Prostate gland (tissue), 2 donors: Measurements from ENCODE around the gene SNX17.

ENCODE experiments used
- CTCF ChIP-seq, 4 experiments: fragments of 200-600 bp in 2 of 4; fragments of 450-650 bp in 2 of 4; sonication (generic) in 2 of 4; IDR thresholded peaks; 1 replicate in 3 of 4; 2 replicates in 1 of 4; pipeline ENCODE4 v1.5.1; 2016 to 2019; ENCODE audit warnings: antibody characterized with exemption in 4 of 4, mild to moderate bottlenecking in 2 of 4, moderate library complexity in 2 of 4
- POLR2A ChIP-seq: fragments of 450-650 bp; IDR thresholded peaks from one replicate; pipeline ENCODE4 v1.6.1; 2016; ENCODE audit warnings: antibody characterized with exemption, mild to moderate bottlenecking

- TF ChIP-seq CTCF (IDR thresholded peaks at IDR 0.05) (no peak), POLR2A (no peak)
These were observed 11.3 kb downstream of the SNX17 start for GRCh38 chr2:27381577-27382181.
